WTC11 (cell line): ENCODE results near the gene PAPPA2. TPM values are rescaled to one million over a fixed set of nuclear protein-coding genes. Genes with fewer than 3 reads are reported as not detected.

Source experiments
- ATAC-seq: fragments of 200-7000 bp; cut with Tn5 transposase; 2 replicates; pipeline ENCODE4 v1.10.0; 2021; ENCODE audit warnings: mild to moderate bottlenecking, moderate library complexity
- CTCF ChIA-PET: fragments of 300-600 bp; sonication (Branson Sonifier 250); formaldehyde crosslinking; loops from one replicate; lab custom pipeline; 2021; ENCODE audit warnings: antibody characterized with exemption; lab: Charles Lee
- POLR2A ChIA-PET: fragments of 350-600 bp; sonication (Branson Sonifier 250); formaldehyde crosslinking; loops from one replicate; lab custom pipeline; 2021; ENCODE audit warnings: antibody characterized with exemption; lab: Charles Lee
- DNase-seq: peaks from one replicate; pipeline ENCODE4 v3.0.0; 2021; ENCODE audit warnings: low spot score
- H3K27ac Mint-ChIP-seq: 2 replicates; pipeline ENCODE4 v1.8.0; 2021; ENCODE audit warnings: mixed read lengths
- H3K27me3 Mint-ChIP-seq: 2 replicates; pipeline ENCODE4 v1.8.0; 2021; ENCODE audit warnings: low read depth, mild to moderate bottlenecking, moderate library complexity, mixed read lengths
- H3K36me3 Mint-ChIP-seq: 2 replicates; pipeline ENCODE4 v1.8.0; 2021; ENCODE audit warnings: mixed read lengths
- H3K4me1 Mint-ChIP-seq: 2 replicates; pipeline ENCODE4 v1.8.0; 2022; ENCODE audit warnings: mixed read lengths
- H3K4me3 Mint-ChIP-seq: 2 replicates; pipeline ENCODE4 v1.8.0; 2021; ENCODE audit warnings: mild to moderate bottlenecking, moderate library complexity, mixed read lengths
- H3K9me3 Mint-ChIP-seq: 2 replicates; pipeline ENCODE4 v1.8.0; 2021; ENCODE audit warnings: mixed read lengths
- ARID4B ChIP-seq: sonication (generic); formaldehyde crosslinking; IDR thresholded peaks from 2 replicates; pipeline ENCODE4 v1.8.0; 2023; ENCODE audit warnings: missing genetic modification reagents, mild to moderate bottlenecking, borderline replicate concordance
- ATF6 ChIP-seq: sonication (generic); formaldehyde crosslinking; IDR thresholded peaks from 2 replicates; pipeline ENCODE4 v1.8.1; 2023; ENCODE audit warnings: mild to moderate bottlenecking, missing genetic modification reagents
- E2F4 ChIP-seq: sonication (generic); formaldehyde crosslinking; IDR thresholded peaks from 2 replicates; pipeline ENCODE4 v1.8.1; 2022; ENCODE audit warnings: low read depth, mild to moderate bottlenecking, moderate library complexity, missing genetic modification reagents, borderline replicate concordance
- JUN ChIP-seq: sonication (generic); formaldehyde crosslinking; IDR thresholded peaks from 2 replicates; pipeline ENCODE4 v1.8.0; 2023; ENCODE audit warnings: mild to moderate bottlenecking, missing genetic modification reagents
- OVOL2 ChIP-seq: fragments of 250-450 bp; sonication (Bioruptor Pico); IDR thresholded peaks from 2 replicates; pipeline ENCODE4 v1.9.0; 2021; ENCODE audit warnings: mild to moderate bottlenecking, borderline replicate concordance
- PRDM15 ChIP-seq: sonication (generic); formaldehyde crosslinking; IDR thresholded peaks from 2 replicates; pipeline ENCODE4 v1.8.0; 2022; ENCODE audit warnings: missing genetic modification reagents
- SMAD3 ChIP-seq: sonication (generic); formaldehyde crosslinking; IDR thresholded peaks from 2 replicates; pipeline ENCODE4 v1.8.0; 2022; ENCODE audit warnings: missing genetic modification reagents, mild to moderate bottlenecking, borderline replicate concordance
- SMAD4 ChIP-seq: sonication (generic); formaldehyde crosslinking; IDR thresholded peaks from 2 replicates; pipeline ENCODE4 v1.8.0; 2022; ENCODE audit warnings: mild to moderate bottlenecking, missing genetic modification reagents
- ZBTB21 ChIP-seq: sonication (generic); formaldehyde crosslinking; IDR thresholded peaks from 2 replicates; pipeline ENCODE4 v1.8.1; 2023; ENCODE audit warnings: mild to moderate bottlenecking, missing genetic modification reagents, borderline replicate concordance
- ZNF532 ChIP-seq: fragments of 250-450 bp; sonication (Bioruptor Pico); IDR thresholded peaks from 2 replicates; pipeline ENCODE4 v1.9.0; 2021; ENCODE audit warnings: mild to moderate bottlenecking, borderline replicate concordance
- ZNF671 ChIP-seq: fragments of 250-450 bp; sonication (Bioruptor Pico); IDR thresholded peaks from 2 replicates; pipeline ENCODE4 v1.8.0; 2021; ENCODE audit warnings: mild to moderate bottlenecking
- total RNA-seq: library from RNA; stranded (reverse); gene quantifications from 3 replicates; pipeline ENCODE4 v1.2.3, GENCODE V29; 2021
- TF ChIP-seq, protein P1 (sequence below): sonication (generic); formaldehyde crosslinking; IDR thresholded peaks from 2 replicates; pipeline ENCODE4 v1.8.1; 2022; ENCODE audit warnings: low read depth, missing genetic modification reagents, borderline replicate concordance
- TF ChIP-seq, protein P2 (sequence below): sonication (generic); formaldehyde crosslinking; conservative IDR thresholded peaks from 2 replicates; pipeline ENCODE4 v1.8.1; 2023; ENCODE audit warnings: mild to moderate bottlenecking, low read depth, missing genetic modification reagents, moderate library complexity

PAPPA2 gene
- total RNA-seq, 1 experiment from 2014 or later: 0.74 TPM

DNA sequence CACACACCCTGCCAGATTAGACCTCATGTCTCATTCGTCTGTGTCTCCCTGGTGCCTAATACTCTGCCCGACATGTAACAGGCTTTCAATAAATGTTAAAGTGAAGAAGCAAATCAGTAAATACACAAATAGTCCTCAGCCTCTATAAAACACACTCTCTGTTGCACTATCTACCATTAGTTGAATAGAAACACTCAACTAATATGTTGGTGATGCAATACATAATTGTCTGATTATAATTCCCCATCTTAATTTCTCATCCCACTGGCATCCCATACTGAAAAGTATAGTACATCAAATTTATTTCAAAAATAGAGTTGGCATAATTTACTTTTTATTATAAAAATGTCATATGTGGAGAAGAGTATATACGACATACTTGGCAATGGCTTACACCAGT is 162.4 kb downstream of the PAPPA2 start (continued):
- no peak for TF ChIP-seq ZNF532 (CRISPR knock-in tag)
- TF ChIP-seq ARID4B: no peak
- TF ChIP-seq, protein P1, sequence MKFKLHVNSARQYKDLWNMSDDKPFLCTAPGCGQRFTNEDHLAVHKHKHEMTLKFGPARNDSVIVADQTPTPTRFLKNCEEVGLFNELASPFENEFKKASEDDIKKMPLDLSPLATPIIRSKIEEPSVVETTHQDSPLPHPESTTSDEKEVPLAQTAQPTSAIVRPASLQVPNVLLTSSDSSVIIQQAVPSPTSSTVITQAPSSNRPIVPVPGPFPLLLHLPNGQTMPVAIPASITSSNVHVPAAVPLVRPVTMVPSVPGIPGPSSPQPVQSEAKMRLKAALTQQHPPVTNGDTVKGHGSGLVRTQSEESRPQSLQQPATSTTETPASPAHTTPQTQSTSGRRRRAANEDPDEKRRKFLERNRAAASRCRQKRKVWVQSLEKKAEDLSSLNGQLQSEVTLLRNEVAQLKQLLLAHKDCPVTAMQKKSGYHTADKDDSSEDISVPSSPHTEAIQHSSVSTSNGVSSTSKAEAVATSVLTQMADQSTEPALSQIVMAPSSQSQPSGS: no peak
- TF ChIP-seq ZNF671: no peak
- TF ChIP-seq PRDM15: no peak

DNA sequence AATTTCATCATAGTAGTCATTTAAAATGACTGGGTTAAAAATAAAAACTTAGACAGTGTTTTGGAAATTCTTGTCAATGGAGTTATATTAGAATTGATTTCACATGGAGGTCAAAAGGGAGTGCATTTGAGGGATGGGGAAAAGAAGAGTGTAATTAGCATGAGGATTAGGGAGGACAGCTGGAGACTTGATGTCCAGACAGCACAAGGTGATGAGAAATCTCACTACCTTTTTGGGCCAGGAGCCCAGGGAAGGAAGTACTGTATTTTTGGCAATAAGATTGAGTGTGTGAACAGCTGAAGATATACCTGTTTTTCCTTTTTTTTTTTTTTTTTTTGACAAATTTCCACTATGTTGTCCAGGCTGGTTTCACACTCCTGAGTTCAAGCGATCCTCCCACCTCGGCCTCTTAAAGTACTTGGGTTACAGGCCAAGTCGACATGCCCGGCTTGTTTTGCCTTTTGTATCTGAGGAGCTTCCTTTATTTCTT is 163.6 kb downstream of the PAPPA2 start:
- no peak overlapping the region for H3K27ac Mint-ChIP-seq
- no peak for TF ChIP-seq OVOL2
- TF ChIP-seq ATF6 (CRISPR knock-in tag): no peak
- TF ChIP-seq SMAD3: no peak
- TF ChIP-seq, protein P2, sequence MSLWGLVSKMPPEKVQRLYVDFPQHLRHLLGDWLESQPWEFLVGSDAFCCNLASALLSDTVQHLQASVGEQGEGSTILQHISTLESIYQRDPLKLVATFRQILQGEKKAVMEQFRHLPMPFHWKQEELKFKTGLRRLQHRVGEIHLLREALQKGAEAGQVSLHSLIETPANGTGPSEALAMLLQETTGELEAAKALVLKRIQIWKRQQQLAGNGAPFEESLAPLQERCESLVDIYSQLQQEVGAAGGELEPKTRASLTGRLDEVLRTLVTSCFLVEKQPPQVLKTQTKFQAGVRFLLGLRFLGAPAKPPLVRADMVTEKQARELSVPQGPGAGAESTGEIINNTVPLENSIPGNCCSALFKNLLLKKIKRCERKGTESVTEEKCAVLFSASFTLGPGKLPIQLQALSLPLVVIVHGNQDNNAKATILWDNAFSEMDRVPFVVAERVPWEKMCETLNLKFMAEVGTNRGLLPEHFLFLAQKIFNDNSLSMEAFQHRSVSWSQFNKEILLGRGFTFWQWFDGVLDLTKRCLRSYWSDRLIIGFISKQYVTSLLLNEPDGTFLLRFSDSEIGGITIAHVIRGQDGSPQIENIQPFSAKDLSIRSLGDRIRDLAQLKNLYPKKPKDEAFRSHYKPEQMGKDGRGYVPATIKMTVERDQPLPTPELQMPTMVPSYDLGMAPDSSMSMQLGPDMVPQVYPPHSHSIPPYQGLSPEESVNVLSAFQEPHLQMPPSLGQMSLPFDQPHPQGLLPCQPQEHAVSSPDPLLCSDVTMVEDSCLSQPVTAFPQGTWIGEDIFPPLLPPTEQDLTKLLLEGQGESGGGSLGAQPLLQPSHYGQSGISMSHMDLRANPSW: no peak
- no peak for TF ChIP-seq ZBTB21
- TF ChIP-seq JUN: no peak
- TF ChIP-seq, protein P1: no peak
- no peak for TF ChIP-seq E2F4 (CRISPR knock-in tag)
- no peak for TF ChIP-seq SMAD4 (CRISPR knock-in tag)
- TF ChIP-seq, all 79 proteins: peak for 0
- ATAC-seq (no peak), DNase-seq (no peak)
- ChIA-PET CTCF (no interaction called here), POLR2A (no interaction called here)
- no peaks in the 10 kb centered on the region for H3K36me3 Mint-ChIP-seq
- peaks cover 4% of the 10 kb centered on the region; the same call in 1 of the 2 replicates for H3K9me3 Mint-ChIP-seq
- H3K4me3 Mint-ChIP-seq: no peak overlapping the region
- no peaks in the 10 kb centered on the region for H3K4me1 Mint-ChIP-seq
- no peaks in the 10 kb centered on the region for H3K27me3 Mint-ChIP-seq
